Pancreas (tissue), 10 donors: ENCODE measurements around the gene TEKT3. TPM values are rescaled to one million over a fixed set of nuclear protein-coding genes. Genes with fewer than 3 reads are reported as not detected.

Experiments
- ATAC-seq, 4 donors: fragments of 200-7000 bp; cut with Tn5 transposase; one replicate each; pipeline versions ENCODE4 v1.8.0 to v1.9.1; 2020; ENCODE audit warnings: mild to moderate bottlenecking in 4 of 4, moderate library complexity in 4 of 4
- DNase-seq, 6 donors: peaks; one replicate each; pipeline ENCODE4 v3.0.0-alpha.2; 2020
- FAIRE-seq: peaks from 2 replicates; lab custom pipeline; 2012; peaks lifted over from hg19 to GRCh38; lab: Jason Lieb, UNC
- H3K27ac ChIP-seq, 4 donors: fragments of 200-600 bp; sonication (generic); 1 replicate in 3 of 4; 2 replicates in 1 of 4; pipeline versions ENCODE4 v1.5.0 to v1.8.0; 2020
- H3K27me3 ChIP-seq, 4 donors: fragments of 200-600 bp; one replicate each; pipeline ENCODE4 v1.8.0; 2021
- H3K36me3 ChIP-seq, 3 donors: fragments of 200-600 bp; sonication (generic) in 1 of 3; one replicate each; pipeline versions ENCODE4 v1.5.0 to v1.8.0; 2020 to 2021
- H3K4me1 ChIP-seq, 3 donors: fragments of 200-600 bp; one replicate each; pipeline ENCODE4 v1.8.0; 2021
- H3K4me3 ChIP-seq, 4 donors: fragments of 200-600 bp; sonication (generic) in 2 of 4; one replicate each; pipeline versions ENCODE4 v1.5.0 to v1.8.0; 2020 to 2021
- H3K9me3 ChIP-seq, 4 donors: fragments of 200-600 bp; one replicate each; pipeline ENCODE4 v1.8.0; 2021
- WGBS, 2 donors: extraction: QIAGEN DNeasy Blood & Tissue Kit; methylation state at CpG; one replicate each; pipeline ENCODE4 v1.1.7; 2013; 5-methylcytosine and 5-hydroxymethylcytosine counted together
- intact Hi-C, 3 donors: fragments of 100-400 bp; cut with DNase I; formaldehyde crosslinking; loops; one replicate each; pipeline versions ENCODE4 v1.11.1 to v1.14.2; 2022
- polyA plus RNA-seq, 2 donors: library from polyadenylated mRNA; stranded (reverse); fragments of 200-250 nt; gene quantifications; one replicate each; pipeline ENCODE4 v1.2.3, GENCODE V29; 2013
- total RNA-seq, 6 donors: library from RNA; stranded (reverse); fragmentation: NEBNext Ultra II Directional in 4 of 6; extraction: Animal tissue kit (Norgen Biotek cat#: 25700) in 4 of 6; gene quantifications; one replicate each; pipeline versions ENCODE4 v1.2.1 to v1.2.4, GENCODE V29; 2021 to 2023
- TF ChIP-seq, protein P1 (sequence below), 4 donors: fragments of 200-600 bp; sonication (generic) in 3 of 4; IDR thresholded peaks; one replicate each; pipeline versions ENCODE4 v1.5.0 to v1.8.0; 2021; ENCODE audit warnings: antibody characterized with exemption in 4 of 4
- donor health status: healthy with polysubstance abuse.
- donor health status: DM: no; HTN: no; CAD: no; lungs with moderate emphysema.
- donor health status: DM: no; HTN: no; CAD: no.
- donor health status: control.
- donor health status: control.
- donor health status: Bipolar disorder and iron deficiency.
- donor health status: DM: yes; HTN: yes; CAD: no.
- donor health status: DM: no; HTN: no; CAD: no.
- donor health status: DM: no; HTN: no; CAD: no.
- donor health status: DM: yes; HTN: yes; CAD: no.

Gene TEKT3
- total and polyA plus RNA-seq, 8 donors, result 0.23 to 2.7 (median 0.43) TPM; not detected in 3

DNA sequence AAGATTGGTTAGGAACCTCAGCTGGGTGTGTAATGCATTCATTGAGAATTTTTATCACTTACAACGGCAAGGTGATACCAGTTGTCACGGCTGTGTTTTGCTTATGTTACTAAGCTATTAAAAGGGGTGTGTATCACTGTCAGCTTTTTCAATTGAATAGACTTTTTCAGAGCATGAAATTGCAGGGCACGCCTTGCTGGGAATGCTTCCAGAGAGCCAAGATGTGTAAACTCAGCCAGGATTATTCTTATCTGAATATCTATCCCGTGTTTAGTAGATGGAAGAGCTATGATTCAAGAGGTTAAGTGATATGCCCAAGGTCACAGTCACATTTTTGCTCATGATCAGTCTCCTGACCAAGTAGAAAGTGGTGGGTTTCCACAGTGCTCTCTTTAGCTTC lies 6.6 kb upstream of the TEKT3 start:
- Histone ChIP-seq H3K36me3 (no peaks in the 10 kb centered on the region), H3K9me3 (no peaks in the 10 kb centered on the region), H3K4me3 (no peak overlapping the region), H3K4me1 (no peaks in the 10 kb centered on the region), H3K27me3 (no peaks in the 10 kb centered on the region), H3K27ac (no peak overlapping the region)
- FAIRE-seq (peak; percentile 82), ATAC-seq (peak in 2 of 4 donors; percentile 42 to 48), DNase-seq (peak in 1 of 6 donors; percentile 3)
- intact Hi-C loops, result no loop called here
- WGBS, 2 donors, result 23 to 24% methylated on average over 4 of the region's 4 CpGs
- TF ChIP-seq, protein P1, sequence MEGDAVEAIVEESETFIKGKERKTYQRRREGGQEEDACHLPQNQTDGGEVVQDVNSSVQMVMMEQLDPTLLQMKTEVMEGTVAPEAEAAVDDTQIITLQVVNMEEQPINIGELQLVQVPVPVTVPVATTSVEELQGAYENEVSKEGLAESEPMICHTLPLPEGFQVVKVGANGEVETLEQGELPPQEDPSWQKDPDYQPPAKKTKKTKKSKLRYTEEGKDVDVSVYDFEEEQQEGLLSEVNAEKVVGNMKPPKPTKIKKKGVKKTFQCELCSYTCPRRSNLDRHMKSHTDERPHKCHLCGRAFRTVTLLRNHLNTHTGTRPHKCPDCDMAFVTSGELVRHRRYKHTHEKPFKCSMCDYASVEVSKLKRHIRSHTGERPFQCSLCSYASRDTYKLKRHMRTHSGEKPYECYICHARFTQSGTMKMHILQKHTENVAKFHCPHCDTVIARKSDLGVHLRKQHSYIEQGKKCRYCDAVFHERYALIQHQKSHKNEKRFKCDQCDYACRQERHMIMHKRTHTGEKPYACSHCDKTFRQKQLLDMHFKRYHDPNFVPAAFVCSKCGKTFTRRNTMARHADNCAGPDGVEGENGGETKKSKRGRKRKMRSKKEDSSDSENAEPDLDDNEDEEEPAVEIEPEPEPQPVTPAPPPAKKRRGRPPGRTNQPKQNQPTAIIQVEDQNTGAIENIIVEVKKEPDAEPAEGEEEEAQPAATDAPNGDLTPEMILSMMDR (IDR thresholded peaks at IDR 0.05), result no peak

DNA sequence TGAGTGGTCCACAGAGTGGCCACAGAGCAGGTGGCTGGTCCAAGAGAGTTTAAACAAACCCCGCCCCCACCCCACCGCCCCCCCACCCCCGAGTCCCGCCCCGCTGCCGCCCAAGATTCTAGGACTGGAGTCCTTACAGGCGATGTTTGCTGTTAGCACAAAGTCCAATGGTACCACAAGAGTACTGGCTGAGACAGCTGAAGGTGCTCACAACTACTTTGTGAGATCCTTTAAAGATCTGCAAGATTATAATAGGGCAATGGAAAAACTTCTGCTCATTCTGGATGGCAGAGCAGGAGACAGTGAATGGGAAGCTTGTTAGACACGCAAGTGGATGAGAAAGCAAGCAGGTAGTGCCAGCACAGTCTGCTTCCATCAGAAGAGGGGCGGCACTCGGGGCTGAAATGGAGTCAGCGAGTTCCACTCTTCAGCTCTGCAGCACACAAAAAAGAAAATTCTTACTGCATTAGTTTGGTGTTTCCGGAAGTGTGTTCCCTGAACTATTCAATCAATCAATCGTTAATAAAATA lies 4.7 kb upstream of the TEKT3 start:
- no peak overlapping the region for H3K4me3 ChIP-seq
- 55 to 60% methylated on average over 13 of the region's 13 CpGs for WGBS, 2 donors
- intact Hi-C loops, result no loop called here
- no peaks in the 10 kb centered on the region for H3K9me3 ChIP-seq
- TF ChIP-seq, protein P1 (IDR thresholded peaks at IDR 0.05), result no peak
- no peaks in the 10 kb centered on the region for H3K36me3 ChIP-seq
- no peak for DNase-seq
- no peak for ATAC-seq
- no peak for FAIRE-seq
- no peak overlapping the region for H3K27ac ChIP-seq
- H3K27me3 ChIP-seq, result no peaks in the 10 kb centered on the region
- no peaks in the 10 kb centered on the region for H3K4me1 ChIP-seq

DNA sequence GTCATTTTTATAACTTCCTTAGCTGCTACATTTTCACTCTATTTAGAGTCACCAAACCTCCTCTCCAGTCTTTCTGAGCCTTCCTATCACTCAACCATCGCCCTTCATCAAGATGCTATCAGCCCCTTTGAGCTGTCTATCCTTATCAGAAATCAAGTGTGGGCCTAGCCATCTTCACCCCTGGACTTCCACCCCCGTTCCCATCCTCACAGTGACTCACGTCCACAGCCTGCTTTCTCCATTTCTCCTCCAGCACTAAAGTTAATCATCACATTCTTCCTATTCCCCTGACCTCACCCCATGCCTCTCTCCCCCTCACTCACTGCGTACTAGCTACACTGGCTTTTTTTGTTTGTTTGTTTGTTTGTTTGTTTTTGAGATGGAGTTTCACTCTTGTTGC lies 2.4 kb upstream of the TEKT3 start:
- TF ChIP-seq, protein P1 (IDR thresholded peaks at IDR 0.05), result no peak
- FAIRE-seq (no peak), DNase-seq (no peak), ATAC-seq (no peak)
- Histone ChIP-seq H3K4me1 (no peaks in the 10 kb centered on the region), H3K9me3 (no peaks in the 10 kb centered on the region), H3K36me3 (no peaks in the 10 kb centered on the region), H3K4me3 (no peak overlapping the region), H3K27me3 (no peaks in the 10 kb centered on the region), H3K27ac (no peak overlapping the region)
- WGBS, 2 donors, result 58 to 71% methylated on average over 4 of the region's 4 CpGs
- intact Hi-C loops, result no loop called here

DNA sequence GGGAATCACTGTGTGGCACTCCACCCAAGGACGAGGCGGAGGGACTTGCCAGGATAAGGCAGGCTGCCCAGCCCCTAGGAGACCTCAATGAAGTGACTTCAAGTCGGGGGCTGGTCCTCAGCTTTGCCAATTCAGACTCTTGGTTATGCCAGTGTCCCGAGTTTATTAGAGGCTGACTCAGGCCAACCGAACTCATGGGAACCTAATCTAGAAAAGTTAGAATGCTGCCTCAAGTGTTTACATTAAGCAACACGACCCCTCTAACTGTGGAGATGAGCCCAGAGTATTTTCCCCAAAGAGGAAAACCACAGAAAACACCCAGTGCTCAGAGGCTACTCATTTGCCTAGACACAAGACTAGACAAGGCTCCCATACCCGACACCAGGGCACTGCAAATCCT lies 1.1 kb upstream of the TEKT3 start:
- FAIRE-seq, result no peak
- H3K27me3 ChIP-seq, result no peaks in the 10 kb centered on the region
- 59 to 66% methylated on average over 7 of the region's 7 CpGs for WGBS, 2 donors
- intact Hi-C loops, result no loop called here
- H3K4me3 ChIP-seq, result no peak overlapping the region
- DNase-seq, result no peak
- no peak for ATAC-seq
- no peaks in the 10 kb centered on the region for H3K9me3 ChIP-seq
- H3K27ac ChIP-seq, result no peak overlapping the region
- no peaks in the 10 kb centered on the region for H3K4me1 ChIP-seq
- H3K36me3 ChIP-seq, result no peaks in the 10 kb centered on the region
- TF ChIP-seq, protein P1 (IDR thresholded peaks at IDR 0.05), result no peak

DNA sequence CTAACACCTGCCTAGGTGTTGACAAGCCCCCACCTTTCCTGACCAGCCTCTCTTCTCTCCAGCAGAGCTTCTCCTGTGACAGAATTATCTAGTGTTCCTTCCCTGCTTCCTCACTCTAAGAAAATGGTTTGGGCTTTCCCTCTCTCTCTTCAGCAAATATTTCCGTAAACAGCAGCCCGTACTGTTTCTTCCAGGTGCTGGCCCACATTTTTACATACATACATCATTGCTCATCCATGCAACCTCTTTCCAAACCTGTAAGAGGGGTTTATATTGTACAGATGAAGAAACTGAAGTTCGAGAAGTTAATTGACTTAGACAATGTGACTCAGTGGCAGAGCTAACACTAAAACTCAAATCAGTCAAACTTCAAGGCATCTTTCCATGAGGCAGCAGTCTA lies 569 bp upstream of the TEKT3 start:
- Histone ChIP-seq H3K4me3 (peak overlapping the region; percentile 26 to 50 (median 34)), H3K36me3 (no peaks in the 10 kb centered on the region), H3K27me3 (peaks cover 0 to 4% (median 0%) of the 10 kb centered on the region in 4 donors), H3K27ac (no peak overlapping the region), H3K4me1 (no peaks in the 10 kb centered on the region), H3K9me3 (no peaks in the 10 kb centered on the region)
- TF ChIP-seq, protein P1 (IDR thresholded peaks at IDR 0.05), result no peak
- intact Hi-C loops, result no loop called here
- no peak for DNase-seq
- ATAC-seq, result no peak
- no peak for FAIRE-seq
- 51 to 55% methylated on average over 3 of the region's 3 CpGs for WGBS, 2 donors
